ENCODE results near the gene TRPM2. TPM values are rescaled to one million over a fixed set of nuclear protein-coding genes. Genes with fewer than 3 reads are reported as not detected.
A peak's percentile ranks its signal among the peaks of the same experiment; 100 is the strongest.

Gene TRPM2
- total and polyA plus RNA-seq, 12 donors: 1.5 to 28.3 (median 11.3) TPM

DNA sequence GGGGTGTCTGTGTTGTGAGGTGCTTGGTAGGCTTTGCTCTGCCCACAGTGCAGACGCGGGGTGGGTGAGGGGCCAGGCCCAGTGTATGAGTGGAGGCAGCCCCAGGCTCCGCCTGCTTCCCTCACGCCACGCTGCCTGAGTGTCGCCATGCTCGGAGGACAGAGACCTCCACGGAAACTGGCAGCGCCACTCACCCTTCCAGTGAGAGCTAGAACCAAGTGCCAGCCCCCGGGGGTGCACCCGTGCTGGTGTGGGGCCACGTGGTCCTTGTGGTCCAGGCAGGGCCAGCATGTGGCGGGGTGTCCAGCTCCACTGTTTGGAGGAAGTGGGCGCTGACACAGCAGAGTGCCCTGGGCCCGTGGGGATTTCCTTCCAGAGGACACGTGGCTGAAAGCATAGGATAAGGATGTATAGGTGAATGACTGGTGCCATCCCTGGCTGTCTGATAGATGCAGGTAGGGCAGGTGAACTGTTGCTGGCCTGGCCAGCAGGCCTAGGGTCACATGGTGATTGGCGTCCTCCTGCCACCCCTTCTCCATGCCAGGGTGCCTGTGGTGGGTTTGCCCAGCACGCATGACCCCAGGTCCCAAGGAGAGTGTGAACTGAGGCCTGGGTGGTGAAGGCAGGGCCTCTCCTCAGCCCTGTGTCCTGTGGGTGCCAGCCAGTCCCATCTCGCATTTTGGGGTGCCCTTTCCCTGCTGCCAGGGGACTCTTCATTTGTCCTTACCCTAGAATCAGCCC is 105.7 kb downstream of the TRPM2 start:
- Histone ChIP-seq H3K27me3 (no peaks in the 10 kb centered on the region), H3K9me3 (replicated peaks in 1 of 3) (no peaks in the 10 kb centered on the region), H3K27ac (no peak overlapping the region), H3K36me3 (replicated peaks in 1 of 2) (no peaks in the 10 kb centered on the region), H3K4me1 (replicated peaks in 1 of 2) (peaks cover 4 to 5% of the 10 kb centered on the region in 2 donors), H3K4me3 (no peak overlapping the region)
- no peak for TF ChIP-seq POLR2A (IDR thresholded peaks at IDR 0.05)
- TF ChIP-seq, protein P1, sequence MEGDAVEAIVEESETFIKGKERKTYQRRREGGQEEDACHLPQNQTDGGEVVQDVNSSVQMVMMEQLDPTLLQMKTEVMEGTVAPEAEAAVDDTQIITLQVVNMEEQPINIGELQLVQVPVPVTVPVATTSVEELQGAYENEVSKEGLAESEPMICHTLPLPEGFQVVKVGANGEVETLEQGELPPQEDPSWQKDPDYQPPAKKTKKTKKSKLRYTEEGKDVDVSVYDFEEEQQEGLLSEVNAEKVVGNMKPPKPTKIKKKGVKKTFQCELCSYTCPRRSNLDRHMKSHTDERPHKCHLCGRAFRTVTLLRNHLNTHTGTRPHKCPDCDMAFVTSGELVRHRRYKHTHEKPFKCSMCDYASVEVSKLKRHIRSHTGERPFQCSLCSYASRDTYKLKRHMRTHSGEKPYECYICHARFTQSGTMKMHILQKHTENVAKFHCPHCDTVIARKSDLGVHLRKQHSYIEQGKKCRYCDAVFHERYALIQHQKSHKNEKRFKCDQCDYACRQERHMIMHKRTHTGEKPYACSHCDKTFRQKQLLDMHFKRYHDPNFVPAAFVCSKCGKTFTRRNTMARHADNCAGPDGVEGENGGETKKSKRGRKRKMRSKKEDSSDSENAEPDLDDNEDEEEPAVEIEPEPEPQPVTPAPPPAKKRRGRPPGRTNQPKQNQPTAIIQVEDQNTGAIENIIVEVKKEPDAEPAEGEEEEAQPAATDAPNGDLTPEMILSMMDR (IDR thresholded peaks at IDR 0.05): no peak
- WGBS, 4 donors: 78 to 95% (median 89%) methylated on average over 5 to 19 of the region's 19 CpGs
- peak in 1 of 7 donors; percentile 5 for DNase-seq
- intact Hi-C loops (cut with DNase I): loop anchor here in 1 of 2 donors (10.0 kb wide), 1 partner anchor 114 kb away; no protein-coding TSS in a partner anchor

GRCh38 chr21:44459712-44460440 is 106.5 kb downstream of the TRPM2 start:
- WGBS, 4 donors: 80 to 87% (median 83%) methylated on average over 10 to 14 of the region's 14 CpGs
- Histone ChIP-seq H3K27ac (no peak overlapping the region), H3K9me3 (replicated peaks in 1 of 3) (no peaks in the 10 kb centered on the region), H3K4me1 (replicated peaks in 1 of 2) (peaks cover 4 to 5% of the 10 kb centered on the region in 2 donors), H3K27me3 (no peaks in the 10 kb centered on the region), H3K4me3 (no peak overlapping the region), H3K36me3 (replicated peaks in 1 of 2) (no peaks in the 10 kb centered on the region)
- no peak for DNase-seq
- TF ChIP-seq POLR2A (IDR thresholded peaks at IDR 0.05): no peak
- TF ChIP-seq, protein P1 (IDR thresholded peaks at IDR 0.05): no peak
- intact Hi-C loops (cut with DNase I): loop anchor here (10.0 kb wide), 2 partner anchors 115 to 135 kb away; no protein-coding TSS in a partner anchor

- 84 to 97% (median 96%) methylated on average over 2 to 8 of the region's 8 CpGs for WGBS, 4 donors
- peaks cover 4 to 5% of the 10 kb centered on the region in 2 donors for H3K4me1 ChIP-seq (replicated peaks in 1 of 2)
- intact Hi-C loops (cut with DNase I): loop anchor here in 1 of 2 donors (10.0 kb wide), 1 partner anchor 136 kb away; no protein-coding TSS in a partner anchor
Observed at GRCh38 chr21:44460441-44460755, 107.0 kb downstream of the TRPM2 start.

GRCh38 chr21:44461005-44461404 is 107.6 kb downstream of the TRPM2 start:
- H3K9me3 ChIP-seq (replicated peaks in 1 of 3): no peaks in the 10 kb centered on the region
- H3K4me3 ChIP-seq: no peak overlapping the region
- DNase-seq: peak in 1 of 7 donors; percentile 3
- H3K36me3 ChIP-seq (replicated peaks in 1 of 2): no peaks in the 10 kb centered on the region
- WGBS, 4 donors: 91 to 100% (median 93%) methylated on average over 1 to 8 of the region's 8 CpGs
- no peak overlapping the region for H3K27ac ChIP-seq
- H3K4me1 ChIP-seq (replicated peaks in 1 of 2): peaks cover 3 to 4% of the 10 kb centered on the region in 2 donors
- intact Hi-C loops (cut with DNase I): loop anchor here in 1 of 2 donors (10.0 kb wide), 1 partner anchor 136 kb away; no protein-coding TSS in a partner anchor
- no peak for TF ChIP-seq POLR2A (IDR thresholded peaks at IDR 0.05)
- TF ChIP-seq, protein P1 (IDR thresholded peaks at IDR 0.05): no peak
- no peaks in the 10 kb centered on the region for H3K27me3 ChIP-seq

More at GRCh38 chr21:44460441-44460755, 107.0 kb downstream of the TRPM2 start:
- Histone ChIP-seq H3K9me3 (replicated peaks in 1 of 3) (no peaks in the 10 kb centered on the region), H3K27me3 (no peaks in the 10 kb centered on the region), H3K36me3 (replicated peaks in 1 of 2) (no peaks in the 10 kb centered on the region), H3K27ac (no peak overlapping the region), H3K4me3 (no peak overlapping the region)
- no peak for DNase-seq
- TF ChIP-seq POLR2A (IDR thresholded peaks at IDR 0.05): no peak
- TF ChIP-seq, protein P1 (IDR thresholded peaks at IDR 0.05): no peak
